ENCODE measurements around the gene SLC27A5. TPM values are rescaled to one million over a fixed set of nuclear protein-coding genes. Genes with fewer than 3 reads are reported as not detected.

The SLC27A5 gene
- total and polyA plus RNA-seq, 2 of the 13 experiments (the other 11 are each of a cell fraction or from before 2014, with no cell fraction given) = 30.3 to 40.2 TPM

- TF ChIP-seq ZNF264 (CRISPR knock-in tag; IDR thresholded peaks at IDR 0.05) = peak; percentile 69; the same call in 1 of the 2 replicates
- TF ChIP-seq ZNF777 (CRISPR knock-in tag; IDR thresholded peaks at IDR 0.05) = peak; percentile 80
- TF ChIP-seq NFKB2 (CRISPR knock-in tag; IDR thresholded peaks at IDR 0.05; ENCODE audit: borderline replicate concordance) = no peak; the same call in 1 of the 2 replicates
- peak; percentile 90 for TF ChIP-seq ZNF781 (CRISPR knock-in tag; IDR thresholded peaks at IDR 0.05; ENCODE audit: borderline replicate concordance, not compliant biosample characterization)
- peak; percentile 99 for TF ChIP-seq ZFY (CRISPR knock-in tag; IDR thresholded peaks at IDR 0.05)
- peak; percentile 98 for TF ChIP-seq ZNF784 (CRISPR knock-in tag; IDR thresholded peaks at IDR 0.05; ENCODE audit: borderline replicate concordance)
- TF ChIP-seq IKZF1 (IDR thresholded peaks at IDR 0.05) = no peak
- TF ChIP-seq MTF2 (CRISPR knock-in tag; IDR thresholded peaks at IDR 0.05; ENCODE audit: borderline replicate concordance) = peak; percentile 89; the same call in 1 of the 2 replicates
- TF ChIP-seq ZNF773 (CRISPR knock-in tag; IDR thresholded peaks at IDR 0.05; ENCODE audit: borderline replicate concordance) = peak; percentile 71; the same call in 1 of the 2 replicates
- TF ChIP-seq TFE3 (CRISPR knock-in tag; IDR thresholded peaks at IDR 0.05) = peak; percentile 67; the same call in 1 of the 2 replicates
- TF ChIP-seq BCL6 (CRISPR knock-in tag; IDR thresholded peaks at IDR 0.05) = peak; percentile 76
- 0 out of 2 replicates have a peak, but pooled peaks have one; percentile 45 for TF ChIP-seq AKNA (CRISPR knock-in tag; IDR thresholded peaks at IDR 0.05; ENCODE audit: borderline replicate concordance)
- no peak for TF ChIP-seq ZNF530 (CRISPR knock-in tag; IDR thresholded peaks at IDR 0.05; ENCODE audit: low read depth)
- peak; percentile 70 for TF ChIP-seq MEIS2 (CRISPR knock-in tag; IDR thresholded peaks at IDR 0.05)
- TF ChIP-seq ZNF772 (CRISPR knock-in tag; IDR thresholded peaks at IDR 0.05) = peak; percentile 91
- peak; percentile 100 for TF ChIP-seq GABPA (IDR thresholded peaks at IDR 0.05; ENCODE audit: low read depth, low read length)
- TF ChIP-seq GABPA (CRISPR knock-in tag; IDR thresholded peaks at IDR 0.05; ENCODE audit: low read depth) = peak; percentile 99
- TF ChIP-seq DNMT1 (CRISPR knock-in tag; IDR thresholded peaks at IDR 0.05) = peak; percentile 87; the same call in 1 of the 2 replicates
- peak; percentile 76; the same call in 1 of the 2 replicates for TF ChIP-seq ZNF362 (CRISPR knock-in tag; IDR thresholded peaks at IDR 0.05; ENCODE audit: borderline replicate concordance)
- peak; percentile 93 for TF ChIP-seq ZNF792 (CRISPR knock-in tag; IDR thresholded peaks at IDR 0.05)
- TF ChIP-seq TAF1 (CRISPR knock-in tag; IDR thresholded peaks at IDR 0.05) = peak; percentile 94
- TF ChIP-seq RFXANK (CRISPR knock-in tag; IDR thresholded peaks at IDR 0.05) = peak; percentile 83
Observed at GRCh38 chr19:58519355-58520256, 7.8 kb upstream of the SLC27A5 start, which contains the start of gene ZBTB45 (continued).

Data from HepG2 (cell line).